ENCODE data around the gene DOCK11. TPM values are rescaled to one million over a fixed set of nuclear protein-coding genes. Genes with fewer than 3 reads are reported as not detected.

DOCK11 gene
- polyA plus RNA-seq, 1 of the 3 experiments (the other 2 are of a cell fraction) = 34.8 TPM

DNA sequence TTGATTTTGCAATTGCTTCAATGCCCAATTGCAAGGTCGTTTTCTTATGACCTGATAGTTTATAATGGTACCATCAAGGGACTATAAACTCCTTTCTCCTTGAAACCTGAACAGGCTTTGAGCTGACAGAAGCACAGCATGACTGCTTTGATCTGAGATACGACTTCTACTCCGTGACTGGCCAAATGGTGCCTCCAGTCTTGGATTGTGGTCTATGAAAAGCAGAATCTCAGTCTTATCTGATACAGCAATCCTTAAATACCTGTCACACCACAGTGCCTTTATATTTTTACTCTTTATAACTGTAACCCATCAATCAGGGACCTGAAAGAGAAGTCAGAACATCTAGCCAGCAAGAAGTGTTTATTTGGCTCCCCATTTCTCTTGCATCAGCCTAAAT is 93.1 kb downstream of the DOCK11 start:
- Histone ChIP-seq H3K79me2 (ENCODE audit: insufficient read depth) (no peaks in the 10 kb centered on the region), H3K27me3 (ENCODE audit: insufficient read depth) (no peaks in the 10 kb centered on the region), H3K9ac (no peak overlapping the region), H3K9me2 (no peaks in the 10 kb centered on the region), H3K27ac (ENCODE audit: low read depth in 2 of 2, low read length in 1 of 2) (no peak overlapping the region), H2AFZ (ENCODE audit: low read depth) (no peak overlapping the region), H3K36me3 (replicated peaks in 1 of 2; ENCODE audit: control insufficient read depth in 1 of 2, insufficient read depth in 2 of 2, low read length in 1 of 2) (peaks cover 16 to 30% of the 10 kb centered on the region in 2 experiments), H4K20me1 (ENCODE audit: insufficient read depth) (no peaks in the 10 kb centered on the region), H3K9me3 (no peaks in the 10 kb centered on the region), H3F3A (replicated peaks; ENCODE audit: insufficient read depth) (no peaks in the 10 kb centered on the region), H3K4me2 (no peak overlapping the region), H3K4me1 (ENCODE audit: control insufficient read depth in 1 of 2, insufficient read depth in 2 of 2, low read depth in 1 of 2, low read length in 1 of 2) (no peaks in the 10 kb centered on the region), H3K4me3 (ENCODE audit: low read depth in 2 of 2, low read length in 1 of 2) (no peak overlapping the region)
- WGBS (ENCODE audit: low lambda C conversion rate) = 18% methylated on average over 1 of the region's 3 CpGs
- no peak for DNase-seq
- TF ChIP-seq, protein P1, sequence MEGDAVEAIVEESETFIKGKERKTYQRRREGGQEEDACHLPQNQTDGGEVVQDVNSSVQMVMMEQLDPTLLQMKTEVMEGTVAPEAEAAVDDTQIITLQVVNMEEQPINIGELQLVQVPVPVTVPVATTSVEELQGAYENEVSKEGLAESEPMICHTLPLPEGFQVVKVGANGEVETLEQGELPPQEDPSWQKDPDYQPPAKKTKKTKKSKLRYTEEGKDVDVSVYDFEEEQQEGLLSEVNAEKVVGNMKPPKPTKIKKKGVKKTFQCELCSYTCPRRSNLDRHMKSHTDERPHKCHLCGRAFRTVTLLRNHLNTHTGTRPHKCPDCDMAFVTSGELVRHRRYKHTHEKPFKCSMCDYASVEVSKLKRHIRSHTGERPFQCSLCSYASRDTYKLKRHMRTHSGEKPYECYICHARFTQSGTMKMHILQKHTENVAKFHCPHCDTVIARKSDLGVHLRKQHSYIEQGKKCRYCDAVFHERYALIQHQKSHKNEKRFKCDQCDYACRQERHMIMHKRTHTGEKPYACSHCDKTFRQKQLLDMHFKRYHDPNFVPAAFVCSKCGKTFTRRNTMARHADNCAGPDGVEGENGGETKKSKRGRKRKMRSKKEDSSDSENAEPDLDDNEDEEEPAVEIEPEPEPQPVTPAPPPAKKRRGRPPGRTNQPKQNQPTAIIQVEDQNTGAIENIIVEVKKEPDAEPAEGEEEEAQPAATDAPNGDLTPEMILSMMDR (IDR thresholded peaks at IDR 0.05) = no peak
- TF ChIP-seq, protein P2, sequence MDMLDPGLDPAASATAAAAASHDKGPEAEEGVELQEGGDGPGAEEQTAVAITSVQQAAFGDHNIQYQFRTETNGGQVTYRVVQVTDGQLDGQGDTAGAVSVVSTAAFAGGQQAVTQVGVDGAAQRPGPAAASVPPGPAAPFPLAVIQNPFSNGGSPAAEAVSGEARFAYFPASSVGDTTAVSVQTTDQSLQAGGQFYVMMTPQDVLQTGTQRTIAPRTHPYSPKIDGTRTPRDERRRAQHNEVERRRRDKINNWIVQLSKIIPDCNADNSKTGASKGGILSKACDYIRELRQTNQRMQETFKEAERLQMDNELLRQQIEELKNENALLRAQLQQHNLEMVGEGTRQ (IDR thresholded peaks at IDR 0.05; ENCODE audit: borderline replicate concordance, low read depth, low read length) = no peak
- TF ChIP-seq NFIC (IDR thresholded peaks at IDR 0.05; ENCODE audit: borderline replicate concordance) = no peak
- TF ChIP-seq ELF1 (IDR thresholded peaks at IDR 0.05) = no peak
- no peak for TF ChIP-seq EZH2phosphoT487 (IDR thresholded peaks at IDR 0.05; ENCODE audit: borderline replicate concordance, low read depth)
- CTCF ChIA-PET = interaction anchor here (2.7 kb wide), 1 partner anchor 13 kb away, joined by 13 read pairs; no protein-coding TSS in a partner anchor
- POLR2A ChIA-PET = no interaction called here

DNA sequence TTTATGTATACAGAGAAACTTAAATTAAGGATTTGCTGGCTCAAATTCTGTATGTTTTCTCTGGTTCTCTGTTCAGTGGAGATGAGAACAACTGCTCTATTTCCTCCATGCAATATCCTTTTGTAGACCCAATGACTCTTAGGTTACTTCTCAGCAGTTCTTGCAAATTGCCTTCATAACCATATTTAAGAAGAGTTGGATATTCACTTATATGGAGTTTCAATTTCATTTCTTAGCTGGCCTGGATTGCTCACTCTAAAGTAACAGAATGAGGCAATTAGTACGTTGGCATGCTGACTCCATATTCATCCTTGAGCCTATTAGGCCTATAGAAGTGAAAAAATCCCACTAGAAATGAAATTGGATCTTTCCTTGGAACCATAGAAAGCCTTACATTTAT is 93.6 kb downstream of the DOCK11 start:
- no peak overlapping the region for H3K9ac ChIP-seq
- H3K36me3 ChIP-seq (replicated peaks in 1 of 2; ENCODE audit: control insufficient read depth in 1 of 2, insufficient read depth in 2 of 2, low read length in 1 of 2) = peaks cover 16 to 33% of the 10 kb centered on the region in 2 experiments
- no peak overlapping the region for H3K4me2 ChIP-seq
- H3K9me2 ChIP-seq = no peaks in the 10 kb centered on the region
- H4K20me1 ChIP-seq (ENCODE audit: insufficient read depth) = no peaks in the 10 kb centered on the region
- H3K27me3 ChIP-seq (ENCODE audit: insufficient read depth) = no peaks in the 10 kb centered on the region
- whole genome bisulfite sequencing (ENCODE audit: low lambda C conversion rate) = 50% methylated on average over 1 of the region's 1 CpG
- H3K79me2 ChIP-seq (ENCODE audit: insufficient read depth) = no peaks in the 10 kb centered on the region
- H3K27ac ChIP-seq (ENCODE audit: low read depth in 2 of 2, low read length in 1 of 2) = no peak overlapping the region
- no peak overlapping the region for H3K4me3 ChIP-seq (ENCODE audit: low read depth in 2 of 2, low read length in 1 of 2)
- H3K4me1 ChIP-seq (ENCODE audit: control insufficient read depth in 1 of 2, insufficient read depth in 2 of 2, low read depth in 1 of 2, low read length in 1 of 2) = no peaks in the 10 kb centered on the region
- no peaks in the 10 kb centered on the region for H3F3A ChIP-seq (replicated peaks; ENCODE audit: insufficient read depth)
- CTCF ChIA-PET = interaction anchor here (1.4 to 2.7 kb wide), 2 partner anchors 13 to 56 kb away, joined by 3 to 13 read pairs; no protein-coding TSS in a partner anchor
- DNase-seq = no peak
- POLR2A ChIA-PET = no interaction called here
- no peaks in the 10 kb centered on the region for H3K9me3 ChIP-seq
- no peak overlapping the region for H2AFZ ChIP-seq (ENCODE audit: low read depth)
- TF ChIP-seq MEF2A (IDR thresholded peaks at IDR 0.05; ENCODE audit: borderline replicate concordance, low read depth) (no peak), EZH2phosphoT487 (IDR thresholded peaks at IDR 0.05; ENCODE audit: borderline replicate concordance, low read depth) (no peak), RXRA (IDR thresholded peaks at IDR 0.05; ENCODE audit: borderline replicate concordance, low read depth) (no peak), POLR2AphosphoS5 (IDR thresholded peaks at IDR 0.05; ENCODE audit: low read depth, low read length) (no peak), RAD21 (IDR thresholded peaks at IDR 0.05; ENCODE audit: low read length) (no peak), FOXJ3 (CRISPR knock-in tag; IDR thresholded peaks at IDR 0.05) (no peak), NFIC (IDR thresholded peaks at IDR 0.05; ENCODE audit: borderline replicate concordance) (no peak), MXI1 (IDR thresholded peaks at IDR 0.05; ENCODE audit: low read depth, low read length) (no peak), FOXM1 (IDR thresholded peaks at IDR 0.05; ENCODE audit: low read depth) (no peak), CHD2 (IDR thresholded peaks at IDR 0.05; ENCODE audit: low read length, partially characterized antibody) (no peak), YY1 (IDR thresholded peaks at IDR 0.05; ENCODE audit: low read depth) (no peak), TCF12 (IDR thresholded peaks at IDR 0.05) (no peak), RCOR1 (IDR thresholded peaks at IDR 0.05; ENCODE audit: low read length) (no peak), JUND (IDR thresholded peaks at IDR 0.05) (no peak)
- TF ChIP-seq, protein P2 (IDR thresholded peaks at IDR 0.05; ENCODE audit: borderline replicate concordance, low read depth, low read length) = no peak
- TF ChIP-seq, protein P3, sequence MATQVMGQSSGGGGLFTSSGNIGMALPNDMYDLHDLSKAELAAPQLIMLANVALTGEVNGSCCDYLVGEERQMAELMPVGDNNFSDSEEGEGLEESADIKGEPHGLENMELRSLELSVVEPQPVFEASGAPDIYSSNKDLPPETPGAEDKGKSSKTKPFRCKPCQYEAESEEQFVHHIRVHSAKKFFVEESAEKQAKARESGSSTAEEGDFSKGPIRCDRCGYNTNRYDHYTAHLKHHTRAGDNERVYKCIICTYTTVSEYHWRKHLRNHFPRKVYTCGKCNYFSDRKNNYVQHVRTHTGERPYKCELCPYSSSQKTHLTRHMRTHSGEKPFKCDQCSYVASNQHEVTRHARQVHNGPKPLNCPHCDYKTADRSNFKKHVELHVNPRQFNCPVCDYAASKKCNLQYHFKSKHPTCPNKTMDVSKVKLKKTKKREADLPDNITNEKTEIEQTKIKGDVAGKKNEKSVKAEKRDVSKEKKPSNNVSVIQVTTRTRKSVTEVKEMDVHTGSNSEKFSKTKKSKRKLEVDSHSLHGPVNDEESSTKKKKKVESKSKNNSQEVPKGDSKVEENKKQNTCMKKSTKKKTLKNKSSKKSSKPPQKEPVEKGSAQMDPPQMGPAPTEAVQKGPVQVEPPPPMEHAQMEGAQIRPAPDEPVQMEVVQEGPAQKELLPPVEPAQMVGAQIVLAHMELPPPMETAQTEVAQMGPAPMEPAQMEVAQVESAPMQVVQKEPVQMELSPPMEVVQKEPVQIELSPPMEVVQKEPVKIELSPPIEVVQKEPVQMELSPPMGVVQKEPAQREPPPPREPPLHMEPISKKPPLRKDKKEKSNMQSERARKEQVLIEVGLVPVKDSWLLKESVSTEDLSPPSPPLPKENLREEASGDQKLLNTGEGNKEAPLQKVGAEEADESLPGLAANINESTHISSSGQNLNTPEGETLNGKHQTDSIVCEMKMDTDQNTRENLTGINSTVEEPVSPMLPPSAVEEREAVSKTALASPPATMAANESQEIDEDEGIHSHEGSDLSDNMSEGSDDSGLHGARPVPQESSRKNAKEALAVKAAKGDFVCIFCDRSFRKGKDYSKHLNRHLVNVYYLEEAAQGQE (IDR thresholded peaks at IDR 0.05; ENCODE audit: low read depth, low read length) = no peak
- TF ChIP-seq, protein P4, sequence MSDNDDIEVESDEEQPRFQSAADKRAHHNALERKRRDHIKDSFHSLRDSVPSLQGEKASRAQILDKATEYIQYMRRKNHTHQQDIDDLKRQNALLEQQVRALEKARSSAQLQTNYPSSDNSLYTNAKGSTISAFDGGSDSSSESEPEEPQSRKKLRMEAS (IDR thresholded peaks at IDR 0.05; ENCODE audit: low read depth) = no peak
- TF ChIP-seq, protein P5, sequence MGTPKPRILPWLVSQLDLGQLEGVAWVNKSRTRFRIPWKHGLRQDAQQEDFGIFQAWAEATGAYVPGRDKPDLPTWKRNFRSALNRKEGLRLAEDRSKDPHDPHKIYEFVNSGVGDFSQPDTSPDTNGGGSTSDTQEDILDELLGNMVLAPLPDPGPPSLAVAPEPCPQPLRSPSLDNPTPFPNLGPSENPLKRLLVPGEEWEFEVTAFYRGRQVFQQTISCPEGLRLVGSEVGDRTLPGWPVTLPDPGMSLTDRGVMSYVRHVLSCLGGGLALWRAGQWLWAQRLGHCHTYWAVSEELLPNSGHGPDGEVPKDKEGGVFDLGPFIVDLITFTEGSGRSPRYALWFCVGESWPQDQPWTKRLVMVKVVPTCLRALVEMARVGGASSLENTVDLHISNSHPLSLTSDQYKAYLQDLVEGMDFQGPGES (IDR thresholded peaks at IDR 0.05; ENCODE audit: low read depth, low read length) = no peak
